GM23338 (cell line): ENCODE results near the gene DDIT3.

Experiments
- CREB1 ChIP-seq: fragments of 250-450 bp; sonication (Bioruptor Pico); IDR thresholded peaks from 2 replicates; pipeline ENCODE4 v1.5.0; 2020; ENCODE audit warnings: low read depth, mild to moderate bottlenecking, moderate library complexity
- EZH2 ChIP-seq: fragments of 200-600 bp; sonication (generic); IDR thresholded peaks from one replicate; pipeline ENCODE4 v1.8.0; 2017; ENCODE audit warnings: antibody characterized with exemption, mild to moderate bottlenecking, low read depth; ENCODE audit not compliant: unreplicated experiment
- EZH2phosphoT487 ChIP-seq: fragments of 200-600 bp; sonication (generic); IDR thresholded peaks from one replicate; pipeline ENCODE4 v1.8.1; 2018; ENCODE audit warnings: antibody characterized with exemption; ENCODE audit not compliant: unreplicated experiment
- JUNB ChIP-seq: IDR thresholded peaks from one replicate; pipeline ENCODE4 v1.6.1; 2016; ENCODE audit warnings: antibody characterized with exemption; ENCODE audit not compliant: unreplicated experiment
- NANOG ChIP-seq: IDR thresholded peaks from 2 replicates; pipeline ENCODE4 v1.6.1; 2016; ENCODE audit warnings: antibody characterized with exemption, borderline replicate concordance
- POLR2AphosphoS5 ChIP-seq: IDR thresholded peaks from 2 replicates; pipeline ENCODE4 v1.6.1; 2016; ENCODE audit warnings: antibody characterized with exemption, low read depth
- STAT1 ChIP-seq: IDR thresholded peaks from one replicate; pipeline ENCODE4 v1.6.1; 2016; ENCODE audit warnings: antibody characterized with exemption; ENCODE audit not compliant: unreplicated experiment
- ZNF114 ChIP-seq: fragments of 250-450 bp; sonication (Bioruptor Pico); IDR thresholded peaks from 2 replicates; pipeline ENCODE4 v1.5.0; 2020; ENCODE audit warnings: mild to moderate bottlenecking, moderate library complexity
- ZNF331 ChIP-seq: fragments of 250-450 bp; sonication (Bioruptor Pico); IDR thresholded peaks from 2 replicates; pipeline ENCODE4 v1.5.0; 2020; ENCODE audit warnings: low read depth, mild to moderate bottlenecking, moderate library complexity
- TF ChIP-seq, protein P1 (sequence below): IDR thresholded peaks from one replicate; pipeline ENCODE4 v1.6.1; 2018; ENCODE audit warnings: antibody characterized with exemption; ENCODE audit not compliant: unreplicated experiment
- TF ChIP-seq, protein P2 (sequence below), 2 experiments: fragments of 200-600 bp in 1 of 2; sonication (generic) in 1 of 2; conservative IDR thresholded peaks; 2 replicates each; pipeline versions ENCODE4 v1.5.1 to v1.6.1; 2016 to 2017; ENCODE audit warnings: antibody characterized with exemption in 2 of 2, low read depth in 2 of 2, mild to moderate bottlenecking in 2 of 2, moderate library complexity in 1 of 2
- TF ChIP-seq, protein P3 (sequence below): IDR thresholded peaks from 2 replicates; pipeline ENCODE4 v1.6.1; 2016; ENCODE audit warnings: antibody characterized with exemption
- TF ChIP-seq, protein P4 (sequence below): fragments of 250-450 bp; sonication (Bioruptor Pico); IDR thresholded peaks from 2 replicates; pipeline ENCODE4 v1.5.0; 2020; ENCODE audit warnings: mild to moderate bottlenecking, moderate library complexity

DNA sequence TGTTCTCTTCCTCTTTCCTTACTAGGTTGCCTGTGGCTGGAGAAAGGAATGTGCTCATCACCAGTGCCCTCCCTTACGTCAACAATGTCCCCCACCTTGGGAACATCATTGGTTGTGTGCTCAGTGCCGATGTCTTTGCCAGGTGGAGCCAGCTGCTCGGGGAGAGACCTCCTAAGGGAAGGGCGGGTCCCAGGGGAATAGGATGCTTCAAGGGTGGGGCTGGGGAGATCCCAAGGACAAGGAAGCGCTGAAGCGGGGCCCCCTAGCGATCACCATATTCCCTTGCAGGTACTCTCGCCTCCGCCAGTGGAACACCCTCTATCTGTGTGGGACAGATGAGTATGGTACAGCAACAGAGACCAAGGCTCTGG lies 22.2 kb downstream of the DDIT3 start:
- TF ChIP-seq, protein P1, sequence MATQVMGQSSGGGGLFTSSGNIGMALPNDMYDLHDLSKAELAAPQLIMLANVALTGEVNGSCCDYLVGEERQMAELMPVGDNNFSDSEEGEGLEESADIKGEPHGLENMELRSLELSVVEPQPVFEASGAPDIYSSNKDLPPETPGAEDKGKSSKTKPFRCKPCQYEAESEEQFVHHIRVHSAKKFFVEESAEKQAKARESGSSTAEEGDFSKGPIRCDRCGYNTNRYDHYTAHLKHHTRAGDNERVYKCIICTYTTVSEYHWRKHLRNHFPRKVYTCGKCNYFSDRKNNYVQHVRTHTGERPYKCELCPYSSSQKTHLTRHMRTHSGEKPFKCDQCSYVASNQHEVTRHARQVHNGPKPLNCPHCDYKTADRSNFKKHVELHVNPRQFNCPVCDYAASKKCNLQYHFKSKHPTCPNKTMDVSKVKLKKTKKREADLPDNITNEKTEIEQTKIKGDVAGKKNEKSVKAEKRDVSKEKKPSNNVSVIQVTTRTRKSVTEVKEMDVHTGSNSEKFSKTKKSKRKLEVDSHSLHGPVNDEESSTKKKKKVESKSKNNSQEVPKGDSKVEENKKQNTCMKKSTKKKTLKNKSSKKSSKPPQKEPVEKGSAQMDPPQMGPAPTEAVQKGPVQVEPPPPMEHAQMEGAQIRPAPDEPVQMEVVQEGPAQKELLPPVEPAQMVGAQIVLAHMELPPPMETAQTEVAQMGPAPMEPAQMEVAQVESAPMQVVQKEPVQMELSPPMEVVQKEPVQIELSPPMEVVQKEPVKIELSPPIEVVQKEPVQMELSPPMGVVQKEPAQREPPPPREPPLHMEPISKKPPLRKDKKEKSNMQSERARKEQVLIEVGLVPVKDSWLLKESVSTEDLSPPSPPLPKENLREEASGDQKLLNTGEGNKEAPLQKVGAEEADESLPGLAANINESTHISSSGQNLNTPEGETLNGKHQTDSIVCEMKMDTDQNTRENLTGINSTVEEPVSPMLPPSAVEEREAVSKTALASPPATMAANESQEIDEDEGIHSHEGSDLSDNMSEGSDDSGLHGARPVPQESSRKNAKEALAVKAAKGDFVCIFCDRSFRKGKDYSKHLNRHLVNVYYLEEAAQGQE: no peak
- TF ChIP-seq, protein P2, sequence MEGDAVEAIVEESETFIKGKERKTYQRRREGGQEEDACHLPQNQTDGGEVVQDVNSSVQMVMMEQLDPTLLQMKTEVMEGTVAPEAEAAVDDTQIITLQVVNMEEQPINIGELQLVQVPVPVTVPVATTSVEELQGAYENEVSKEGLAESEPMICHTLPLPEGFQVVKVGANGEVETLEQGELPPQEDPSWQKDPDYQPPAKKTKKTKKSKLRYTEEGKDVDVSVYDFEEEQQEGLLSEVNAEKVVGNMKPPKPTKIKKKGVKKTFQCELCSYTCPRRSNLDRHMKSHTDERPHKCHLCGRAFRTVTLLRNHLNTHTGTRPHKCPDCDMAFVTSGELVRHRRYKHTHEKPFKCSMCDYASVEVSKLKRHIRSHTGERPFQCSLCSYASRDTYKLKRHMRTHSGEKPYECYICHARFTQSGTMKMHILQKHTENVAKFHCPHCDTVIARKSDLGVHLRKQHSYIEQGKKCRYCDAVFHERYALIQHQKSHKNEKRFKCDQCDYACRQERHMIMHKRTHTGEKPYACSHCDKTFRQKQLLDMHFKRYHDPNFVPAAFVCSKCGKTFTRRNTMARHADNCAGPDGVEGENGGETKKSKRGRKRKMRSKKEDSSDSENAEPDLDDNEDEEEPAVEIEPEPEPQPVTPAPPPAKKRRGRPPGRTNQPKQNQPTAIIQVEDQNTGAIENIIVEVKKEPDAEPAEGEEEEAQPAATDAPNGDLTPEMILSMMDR (conservative IDR thresholded peaks at IDR 0.05; ENCODE audit: low read depth in 2 of 2): peak; percentile 40 to 51
- TF ChIP-seq POLR2AphosphoS5: peak; percentile 26; the same call in 1 of the 2 replicates
- no peak for TF ChIP-seq ZNF331 (CRISPR knock-in tag)
- TF ChIP-seq EZH2: no peak
- no peak for TF ChIP-seq JUNB
- no peak for TF ChIP-seq NANOG
- TF ChIP-seq CREB1: no peak
- TF ChIP-seq EZH2phosphoT487: no peak
- no peak for TF ChIP-seq ZNF114
- TF ChIP-seq, protein P3, sequence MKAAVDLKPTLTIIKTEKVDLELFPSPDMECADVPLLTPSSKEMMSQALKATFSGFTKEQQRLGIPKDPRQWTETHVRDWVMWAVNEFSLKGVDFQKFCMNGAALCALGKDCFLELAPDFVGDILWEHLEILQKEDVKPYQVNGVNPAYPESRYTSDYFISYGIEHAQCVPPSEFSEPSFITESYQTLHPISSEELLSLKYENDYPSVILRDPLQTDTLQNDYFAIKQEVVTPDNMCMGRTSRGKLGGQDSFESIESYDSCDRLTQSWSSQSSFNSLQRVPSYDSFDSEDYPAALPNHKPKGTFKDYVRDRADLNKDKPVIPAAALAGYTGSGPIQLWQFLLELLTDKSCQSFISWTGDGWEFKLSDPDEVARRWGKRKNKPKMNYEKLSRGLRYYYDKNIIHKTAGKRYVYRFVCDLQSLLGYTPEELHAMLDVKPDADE: no peak
- no peak for TF ChIP-seq STAT1
- TF ChIP-seq, protein P4, sequence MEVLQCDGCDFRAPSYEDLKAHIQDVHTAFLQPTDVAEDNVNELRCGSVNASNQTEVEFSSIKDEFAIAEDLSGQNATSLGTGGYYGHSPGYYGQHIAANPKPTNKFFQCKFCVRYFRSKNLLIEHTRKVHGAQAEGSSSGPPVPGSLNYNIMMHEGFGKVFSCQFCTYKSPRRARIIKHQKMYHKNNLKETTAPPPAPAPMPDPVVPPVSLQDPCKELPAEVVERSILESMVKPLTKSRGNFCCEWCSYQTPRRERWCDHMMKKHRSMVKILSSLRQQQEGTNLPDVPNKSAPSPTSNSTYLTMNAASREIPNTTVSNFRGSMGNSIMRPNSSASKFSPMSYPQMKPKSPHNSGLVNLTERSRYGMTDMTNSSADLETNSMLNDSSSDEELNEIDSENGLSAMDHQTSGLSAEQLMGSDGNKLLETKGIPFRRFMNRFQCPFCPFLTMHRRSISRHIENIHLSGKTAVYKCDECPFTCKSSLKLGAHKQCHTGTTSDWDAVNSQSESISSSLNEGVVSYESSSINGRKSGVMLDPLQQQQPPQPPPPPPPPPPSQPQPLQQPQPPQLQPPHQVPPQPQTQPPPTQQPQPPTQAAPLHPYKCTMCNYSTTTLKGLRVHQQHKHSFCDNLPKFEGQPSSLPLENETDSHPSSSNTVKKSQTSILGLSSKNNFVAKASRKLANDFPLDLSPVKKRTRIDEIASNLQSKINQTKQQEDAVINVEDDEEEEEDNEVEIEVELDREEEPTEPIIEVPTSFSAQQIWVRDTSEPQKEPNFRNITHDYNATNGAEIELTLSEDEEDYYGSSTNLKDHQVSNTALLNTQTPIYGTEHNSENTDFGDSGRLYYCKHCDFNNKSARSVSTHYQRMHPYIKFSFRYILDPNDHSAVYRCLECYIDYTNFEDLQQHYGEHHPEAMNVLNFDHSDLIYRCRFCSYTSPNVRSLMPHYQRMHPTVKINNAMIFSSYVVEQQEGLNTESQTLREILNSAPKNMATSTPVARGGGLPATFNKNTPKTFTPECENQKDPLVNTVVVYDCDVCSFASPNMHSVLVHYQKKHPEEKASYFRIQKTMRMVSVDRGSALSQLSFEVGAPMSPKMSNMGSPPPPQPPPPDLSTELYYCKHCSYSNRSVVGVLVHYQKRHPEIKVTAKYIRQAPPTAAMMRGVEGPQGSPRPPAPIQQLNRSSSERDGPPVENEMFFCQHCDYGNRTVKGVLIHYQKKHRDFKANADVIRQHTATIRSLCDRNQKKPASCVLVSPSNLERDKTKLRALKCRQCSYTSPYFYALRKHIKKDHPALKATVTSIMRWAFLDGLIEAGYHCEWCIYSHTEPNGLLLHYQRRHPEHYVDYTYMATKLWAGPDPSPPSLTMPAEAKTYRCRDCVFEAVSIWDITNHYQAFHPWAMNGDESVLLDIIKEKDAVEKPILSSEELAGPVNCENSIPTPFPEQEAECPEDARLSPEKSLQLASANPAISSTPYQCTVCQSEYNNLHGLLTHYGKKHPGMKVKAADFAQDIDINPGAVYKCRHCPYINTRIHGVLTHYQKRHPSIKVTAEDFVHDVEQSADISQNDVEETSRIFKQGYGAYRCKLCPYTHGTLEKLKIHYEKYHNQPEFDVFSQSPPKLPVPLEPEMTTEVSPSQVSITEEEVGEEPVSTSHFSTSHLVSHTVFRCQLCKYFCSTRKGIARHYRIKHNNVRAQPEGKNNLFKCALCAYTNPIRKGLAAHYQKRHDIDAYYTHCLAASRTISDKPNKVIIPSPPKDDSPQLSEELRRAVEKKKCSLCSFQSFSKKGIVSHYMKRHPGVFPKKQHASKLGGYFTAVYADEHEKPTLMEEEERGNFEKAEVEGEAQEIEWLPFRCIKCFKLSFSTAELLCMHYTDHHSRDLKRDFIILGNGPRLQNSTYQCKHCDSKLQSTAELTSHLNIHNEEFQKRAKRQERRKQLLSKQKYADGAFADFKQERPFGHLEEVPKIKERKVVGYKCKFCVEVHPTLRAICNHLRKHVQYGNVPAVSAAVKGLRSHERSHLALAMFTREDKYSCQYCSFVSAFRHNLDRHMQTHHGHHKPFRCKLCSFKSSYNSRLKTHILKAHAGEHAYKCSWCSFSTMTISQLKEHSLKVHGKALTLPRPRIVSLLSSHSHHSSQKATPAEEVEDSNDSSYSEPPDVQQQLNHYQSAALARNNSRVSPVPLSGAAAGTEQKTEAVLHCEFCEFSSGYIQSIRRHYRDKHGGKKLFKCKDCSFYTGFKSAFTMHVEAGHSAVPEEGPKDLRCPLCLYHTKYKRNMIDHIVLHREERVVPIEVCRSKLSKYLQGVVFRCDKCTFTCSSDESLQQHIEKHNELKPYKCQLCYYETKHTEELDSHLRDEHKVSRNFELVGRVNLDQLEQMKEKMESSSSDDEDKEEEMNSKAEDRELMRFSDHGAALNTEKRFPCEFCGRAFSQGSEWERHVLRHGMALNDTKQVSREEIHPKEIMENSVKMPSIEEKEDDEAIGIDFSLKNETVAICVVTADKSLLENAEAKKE (CRISPR knock-in tag): no peak
